GM12875 (cell line): ENCODE measurements around the gene HIBCH.

Experiments
- H3K4me3 ChIP-seq: one replicate; pipeline ENCODE4 v1.5.1; 2011; ENCODE audit warnings: low read depth, low read length, control low read depth
- TF ChIP-seq, protein P1 (sequence below): IDR thresholded peaks from 2 replicates; pipeline ENCODE4 v1.5.1; 2011; ENCODE audit warnings: low read depth, mild to moderate bottlenecking, control low read depth, inconsistent platforms, low read length, moderate library complexity, borderline replicate concordance; ENCODE audit not compliant: insufficient read depth

Gene HIBCH

DNA sequence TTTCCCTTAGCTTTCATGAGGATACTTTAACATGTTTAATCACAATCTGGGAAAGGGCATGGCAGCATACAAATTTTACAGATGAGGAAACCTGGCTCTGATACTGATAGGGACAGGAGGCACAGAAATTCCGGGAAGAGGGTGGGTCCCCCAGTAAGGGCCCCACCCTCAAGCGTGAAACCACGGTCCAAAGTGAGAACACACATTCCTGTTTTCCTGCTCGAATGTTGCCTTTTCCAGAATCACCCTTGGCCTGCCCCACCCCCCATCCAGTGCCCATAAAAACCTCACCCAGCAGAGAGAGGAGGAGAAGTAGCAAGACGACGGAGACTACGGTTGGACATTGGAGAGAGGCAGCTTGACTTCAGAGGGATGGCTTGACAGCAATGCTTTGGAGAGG lies 98.2 kb downstream of the HIBCH start:
- H3K4me3 ChIP-seq = no peak overlapping the region

DNA sequence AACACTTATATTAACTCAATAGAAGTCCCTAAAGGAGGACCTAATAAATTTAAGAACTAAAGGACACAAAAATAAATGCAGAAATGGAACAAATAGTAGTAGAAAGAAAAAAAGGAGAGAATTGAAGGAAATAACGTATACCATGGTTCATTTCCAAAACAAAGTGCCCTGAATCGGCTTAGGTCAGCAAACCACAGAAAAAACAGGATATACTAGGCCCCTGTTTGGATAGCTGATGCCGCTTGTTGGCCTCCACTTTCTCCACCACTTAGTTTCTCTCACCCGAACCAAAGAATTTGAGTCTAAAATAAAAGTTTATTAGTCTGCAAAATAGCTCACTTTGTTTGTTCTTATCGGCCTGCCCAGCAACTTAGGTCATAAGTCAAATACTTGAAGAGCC lies 100.4 kb downstream of the HIBCH start:
- no peak overlapping the region for H3K4me3 ChIP-seq
- TF ChIP-seq, protein P1, sequence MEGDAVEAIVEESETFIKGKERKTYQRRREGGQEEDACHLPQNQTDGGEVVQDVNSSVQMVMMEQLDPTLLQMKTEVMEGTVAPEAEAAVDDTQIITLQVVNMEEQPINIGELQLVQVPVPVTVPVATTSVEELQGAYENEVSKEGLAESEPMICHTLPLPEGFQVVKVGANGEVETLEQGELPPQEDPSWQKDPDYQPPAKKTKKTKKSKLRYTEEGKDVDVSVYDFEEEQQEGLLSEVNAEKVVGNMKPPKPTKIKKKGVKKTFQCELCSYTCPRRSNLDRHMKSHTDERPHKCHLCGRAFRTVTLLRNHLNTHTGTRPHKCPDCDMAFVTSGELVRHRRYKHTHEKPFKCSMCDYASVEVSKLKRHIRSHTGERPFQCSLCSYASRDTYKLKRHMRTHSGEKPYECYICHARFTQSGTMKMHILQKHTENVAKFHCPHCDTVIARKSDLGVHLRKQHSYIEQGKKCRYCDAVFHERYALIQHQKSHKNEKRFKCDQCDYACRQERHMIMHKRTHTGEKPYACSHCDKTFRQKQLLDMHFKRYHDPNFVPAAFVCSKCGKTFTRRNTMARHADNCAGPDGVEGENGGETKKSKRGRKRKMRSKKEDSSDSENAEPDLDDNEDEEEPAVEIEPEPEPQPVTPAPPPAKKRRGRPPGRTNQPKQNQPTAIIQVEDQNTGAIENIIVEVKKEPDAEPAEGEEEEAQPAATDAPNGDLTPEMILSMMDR = no peak

More for the DNA sequence above, 98.2 kb downstream of the HIBCH start:
- TF ChIP-seq, protein P1 = no peak

DNA sequence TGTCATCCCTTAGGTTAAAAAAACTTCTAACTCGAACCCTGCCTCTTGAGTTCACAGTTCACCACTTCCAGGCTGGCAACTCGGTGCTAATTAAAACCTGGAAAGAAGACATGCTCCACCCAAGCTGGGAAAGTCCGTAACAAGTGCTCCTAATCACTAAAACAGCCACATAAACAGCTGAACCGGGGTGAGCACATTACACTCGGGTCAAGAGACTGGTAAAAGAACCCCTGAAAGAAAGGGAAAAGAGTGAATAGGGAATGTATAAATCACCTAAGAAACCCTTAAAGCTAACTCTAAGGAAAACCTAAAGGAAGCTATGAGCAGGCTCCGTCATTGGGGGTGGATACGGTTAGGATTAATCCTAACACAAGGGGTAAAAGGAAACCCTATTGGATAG lies 102.0 kb downstream of the HIBCH start:
- TF ChIP-seq, protein P1 = no peak
- H3K4me3 ChIP-seq = no peak overlapping the region

DNA sequence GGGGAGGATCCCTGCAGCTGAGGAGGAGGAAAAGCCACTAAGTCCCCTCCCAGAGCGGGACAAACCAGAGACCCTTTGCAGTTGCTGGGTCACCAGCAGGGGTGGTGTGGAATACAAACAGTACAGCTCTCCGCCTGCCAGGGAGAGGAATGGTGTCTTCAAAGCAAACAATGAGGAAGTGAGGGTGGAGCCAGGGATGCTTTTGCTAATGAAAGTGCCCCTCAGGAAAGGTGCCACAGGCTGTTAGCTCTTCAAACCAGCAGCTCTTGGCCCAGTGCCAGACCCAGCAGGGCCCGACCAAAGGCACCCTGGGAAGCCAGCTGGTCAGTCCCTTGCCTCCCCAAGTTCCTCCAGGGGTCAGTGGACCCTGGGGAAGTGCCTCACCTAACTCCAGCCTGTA lies 102.8 kb downstream of the HIBCH start:
- no peak overlapping the region for H3K4me3 ChIP-seq
- TF ChIP-seq, protein P1 = no peak

DNA sequence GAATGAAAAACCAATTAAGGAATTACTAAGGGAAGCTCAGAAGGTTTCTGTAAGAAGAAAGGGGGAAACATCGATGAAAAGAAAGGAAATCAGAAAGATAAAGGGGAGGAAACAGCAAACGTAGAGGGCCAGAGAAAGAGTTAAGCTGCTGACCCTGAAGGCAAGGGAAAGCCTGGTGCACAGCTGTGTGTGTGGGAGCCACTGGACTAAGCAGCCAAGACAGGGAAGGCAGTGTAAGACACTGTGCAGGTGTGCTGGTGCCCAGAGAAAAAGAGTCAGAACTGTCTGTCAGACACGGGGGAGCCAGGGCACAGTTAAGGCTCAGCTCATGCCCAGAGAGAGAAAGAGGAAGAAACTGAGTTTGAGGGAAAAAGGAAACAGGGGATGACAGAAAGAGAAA lies 104.0 kb downstream of the HIBCH start:
- no peak overlapping the region for H3K4me3 ChIP-seq
- TF ChIP-seq, protein P1 = no peak

DNA sequence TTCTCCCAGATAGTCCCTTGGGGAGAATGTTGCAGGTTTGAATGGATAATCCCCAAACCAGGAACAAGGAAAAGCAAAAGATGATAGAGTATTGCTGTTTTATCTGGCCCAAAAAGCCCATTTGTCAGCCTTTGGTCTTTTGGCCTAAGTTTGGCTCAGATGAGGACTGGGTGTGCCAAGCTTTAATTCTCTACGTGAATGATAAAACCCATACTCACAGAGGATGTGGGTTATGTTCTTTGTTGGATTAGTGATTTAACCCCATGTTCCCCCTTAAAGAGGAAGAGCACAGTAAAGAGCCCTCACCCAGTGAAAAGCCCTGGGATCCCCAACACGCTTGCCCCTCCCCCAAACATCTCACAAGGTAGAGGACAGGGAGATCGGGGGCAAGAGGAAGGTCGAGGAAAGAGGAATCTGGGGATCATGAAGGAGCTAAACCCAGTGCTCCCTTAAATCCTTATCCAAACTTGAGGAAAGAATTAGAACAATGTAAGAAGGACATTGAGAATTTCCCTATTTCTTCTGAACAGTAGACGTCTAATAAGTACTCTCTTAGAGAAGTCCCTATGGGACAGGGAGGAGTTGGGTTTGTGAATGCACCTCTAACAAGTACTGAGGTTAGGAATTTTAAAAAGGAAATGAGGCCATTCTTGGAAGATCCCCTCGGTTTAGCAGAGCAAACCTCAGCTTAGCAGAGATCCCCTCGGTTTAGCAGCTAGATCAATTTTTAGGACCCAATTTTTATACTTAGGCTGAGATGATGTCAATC lies 105.0 kb downstream of the HIBCH start:
- TF ChIP-seq, protein P1 = no peak

More for the DNA sequence above, 105.0 kb downstream of the HIBCH start:
- no peak overlapping the region for H3K4me3 ChIP-seq
